ENCODE data around the gene DDX39A.
"Not testable (repeated sequence)": the region's sequence is repeated elsewhere in the genome, so short reads cannot be mapped to it uniquely, and the experiment has no call there.

Gene DDX39A

DNA sequence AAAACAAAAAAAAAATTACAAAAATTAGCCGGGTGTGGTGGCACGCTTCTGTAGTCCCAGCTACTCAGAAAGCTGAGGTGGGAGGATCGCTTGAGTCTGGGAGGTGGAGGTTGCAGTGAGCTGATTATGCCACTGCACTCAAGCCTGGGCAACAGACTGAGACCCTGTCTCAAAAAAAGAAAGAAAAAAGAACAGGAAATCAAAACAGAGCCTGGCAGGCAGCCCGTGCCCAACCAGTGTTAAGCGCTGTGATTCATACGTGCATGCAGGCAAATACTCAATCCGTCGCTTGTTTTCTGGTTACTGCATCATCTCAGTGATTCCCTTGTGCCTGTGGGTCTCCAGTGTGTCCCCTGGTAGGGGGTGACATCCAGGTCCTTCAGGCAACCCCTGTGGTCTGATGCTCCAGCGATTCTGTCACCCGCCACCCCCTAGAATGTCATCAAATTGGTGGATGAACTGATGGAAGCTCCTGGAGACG is 18.1 kb downstream of the DDX39A start:
- H3K27ac ChIP-seq: no peak overlapping the region

DNA sequence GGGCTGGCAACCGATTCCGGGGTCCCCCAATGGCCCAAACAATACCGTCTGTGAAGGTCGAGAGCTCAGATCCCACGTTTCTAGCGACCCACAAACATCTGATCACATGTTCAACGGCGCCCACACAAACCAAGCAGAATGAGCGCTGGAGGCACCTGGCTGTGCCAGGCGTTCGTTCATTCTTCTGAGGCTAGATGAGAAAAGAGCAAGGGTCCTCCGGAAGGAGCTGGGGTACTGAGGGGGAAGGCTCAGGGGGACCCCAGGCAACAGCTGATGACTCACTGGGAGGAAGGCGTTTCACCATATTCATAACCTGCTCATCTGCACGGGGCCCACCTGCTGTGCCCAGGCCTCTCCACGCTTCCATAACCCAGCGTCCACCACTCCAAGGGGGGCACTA is 22.0 kb downstream of the DDX39A start:
- not testable (repeated sequence) for H3K9ac ChIP-seq; H3K27me3 ChIP-seq (ENCODE audit: insufficient read depth, low read depth); H3K27ac ChIP-seq; H3K4me1 ChIP-seq (ENCODE audit: low read depth, poor library complexity, severe bottlenecking); H3K4me3 ChIP-seq (IDR thresholded peaks at IDR 0.05; ENCODE audit: insufficient read depth, low read depth, low read length); H4K20me1 ChIP-seq (ENCODE audit: insufficient read depth); H3K79me2 ChIP-seq (ENCODE audit: insufficient read depth, low read depth); H3K4me2 ChIP-seq; H2AFZ ChIP-seq (ENCODE audit: low read depth); H3K36me3 ChIP-seq (ENCODE audit: insufficient read depth)

More for the DNA sequence above, 18.1 kb downstream of the DDX39A start:
- Histone ChIP-seq H3K9ac (no peak overlapping the region), H3K79me2 (ENCODE audit: insufficient read depth, low read depth) (no peaks in the 10 kb centered on the region), H3K4me1 (ENCODE audit: low read depth, poor library complexity, severe bottlenecking) (no peaks in the 10 kb centered on the region), H3K27me3 (ENCODE audit: insufficient read depth, low read depth) (no peaks in the 10 kb centered on the region), H3K4me3 (IDR thresholded peaks at IDR 0.05; ENCODE audit: insufficient read depth, low read depth, low read length) (no peak overlapping the region), H3K4me2 (no peak overlapping the region), H3K36me3 (ENCODE audit: insufficient read depth) (no peaks in the 10 kb centered on the region), H2AFZ (ENCODE audit: low read depth) (no peak overlapping the region), H4K20me1 (ENCODE audit: insufficient read depth) (no peaks in the 10 kb centered on the region)
- TF ChIP-seq, protein P1, sequence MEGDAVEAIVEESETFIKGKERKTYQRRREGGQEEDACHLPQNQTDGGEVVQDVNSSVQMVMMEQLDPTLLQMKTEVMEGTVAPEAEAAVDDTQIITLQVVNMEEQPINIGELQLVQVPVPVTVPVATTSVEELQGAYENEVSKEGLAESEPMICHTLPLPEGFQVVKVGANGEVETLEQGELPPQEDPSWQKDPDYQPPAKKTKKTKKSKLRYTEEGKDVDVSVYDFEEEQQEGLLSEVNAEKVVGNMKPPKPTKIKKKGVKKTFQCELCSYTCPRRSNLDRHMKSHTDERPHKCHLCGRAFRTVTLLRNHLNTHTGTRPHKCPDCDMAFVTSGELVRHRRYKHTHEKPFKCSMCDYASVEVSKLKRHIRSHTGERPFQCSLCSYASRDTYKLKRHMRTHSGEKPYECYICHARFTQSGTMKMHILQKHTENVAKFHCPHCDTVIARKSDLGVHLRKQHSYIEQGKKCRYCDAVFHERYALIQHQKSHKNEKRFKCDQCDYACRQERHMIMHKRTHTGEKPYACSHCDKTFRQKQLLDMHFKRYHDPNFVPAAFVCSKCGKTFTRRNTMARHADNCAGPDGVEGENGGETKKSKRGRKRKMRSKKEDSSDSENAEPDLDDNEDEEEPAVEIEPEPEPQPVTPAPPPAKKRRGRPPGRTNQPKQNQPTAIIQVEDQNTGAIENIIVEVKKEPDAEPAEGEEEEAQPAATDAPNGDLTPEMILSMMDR (conservative IDR thresholded peaks at IDR 0.05; ENCODE audit: low read depth, low read length): no peak

DNA sequence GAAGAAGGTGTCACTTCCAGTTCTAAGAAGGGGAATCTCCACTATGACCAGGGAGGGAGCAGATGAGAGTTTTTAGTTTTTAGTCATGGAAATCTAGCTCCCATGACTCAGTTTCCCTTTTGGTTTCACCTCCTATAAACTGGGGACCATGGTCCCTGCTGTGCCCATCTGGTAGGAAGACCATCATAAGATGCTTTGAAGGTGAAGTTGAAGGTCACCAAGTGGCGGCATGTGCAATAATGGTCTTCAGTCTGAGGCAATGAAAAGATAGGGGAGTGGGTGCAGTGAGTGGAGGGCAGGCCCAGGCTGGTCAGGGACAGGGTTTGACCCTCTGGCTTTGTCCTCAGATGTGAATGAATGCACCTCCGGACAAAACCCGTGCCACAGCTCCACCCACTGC is 22.4 kb downstream of the DDX39A start:
- H3K36me3 ChIP-seq (ENCODE audit: insufficient read depth); H4K20me1 ChIP-seq (ENCODE audit: insufficient read depth); H3K4me1 ChIP-seq (ENCODE audit: low read depth, poor library complexity, severe bottlenecking); H3K4me3 ChIP-seq (IDR thresholded peaks at IDR 0.05; ENCODE audit: insufficient read depth, low read depth, low read length); H3K4me2 ChIP-seq; H3K9ac ChIP-seq; H3K27me3 ChIP-seq (ENCODE audit: insufficient read depth, low read depth); H2AFZ ChIP-seq (ENCODE audit: low read depth); H3K79me2 ChIP-seq (ENCODE audit: insufficient read depth, low read depth); H3K27ac ChIP-seq: not testable (repeated sequence)

DNA sequence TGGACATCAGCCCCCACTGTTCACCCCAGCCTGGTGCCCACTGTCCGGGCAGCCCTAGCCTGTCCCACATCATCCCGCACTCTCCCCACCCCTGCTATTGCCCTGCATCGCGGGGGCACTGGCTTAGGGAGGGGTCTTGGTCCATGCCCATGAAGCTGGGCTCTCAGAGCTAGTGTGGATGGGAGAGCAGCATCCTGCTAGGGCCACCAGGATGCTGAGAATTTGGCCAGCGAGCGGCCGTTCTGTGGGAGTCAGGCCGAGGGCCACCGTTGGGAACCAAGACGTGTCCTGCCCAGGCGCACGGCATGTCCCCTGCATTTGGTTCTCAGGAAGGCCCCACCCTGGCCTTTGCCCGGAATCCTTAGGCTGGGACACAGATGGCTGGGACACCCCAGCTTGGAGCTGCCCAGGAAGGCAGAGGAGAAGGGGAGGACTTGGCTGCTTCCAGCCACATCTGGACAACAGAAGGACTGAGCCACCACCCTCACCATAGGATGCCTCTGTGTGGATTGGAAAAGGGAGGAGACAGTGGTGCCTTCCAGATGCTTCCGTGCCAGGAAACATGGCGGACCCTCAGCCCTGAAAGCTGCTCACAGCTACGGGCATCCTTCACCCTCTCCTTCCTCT is 23.3 kb downstream of the DDX39A start:
- H3K4me1 ChIP-seq (ENCODE audit: low read depth, poor library complexity, severe bottlenecking): no peaks in the 10 kb centered on the region
- H3K4me2 ChIP-seq: no peak overlapping the region
- H3K4me3 ChIP-seq (IDR thresholded peaks at IDR 0.05; ENCODE audit: insufficient read depth, low read depth, low read length): no peak overlapping the region
- H3K9ac ChIP-seq: no peak overlapping the region
- H3K27me3 ChIP-seq (ENCODE audit: insufficient read depth, low read depth): no peaks in the 10 kb centered on the region
- H3K27ac ChIP-seq: no peak overlapping the region
- no peaks in the 10 kb centered on the region for H4K20me1 ChIP-seq (ENCODE audit: insufficient read depth)
- no peak overlapping the region for H2AFZ ChIP-seq (ENCODE audit: low read depth)
- TF ChIP-seq, protein P1 (conservative IDR thresholded peaks at IDR 0.05; ENCODE audit: low read depth, low read length): no peak
- no peaks in the 10 kb centered on the region for H3K79me2 ChIP-seq (ENCODE audit: insufficient read depth, low read depth)
- no peaks in the 10 kb centered on the region for H3K36me3 ChIP-seq (ENCODE audit: insufficient read depth)

DNA sequence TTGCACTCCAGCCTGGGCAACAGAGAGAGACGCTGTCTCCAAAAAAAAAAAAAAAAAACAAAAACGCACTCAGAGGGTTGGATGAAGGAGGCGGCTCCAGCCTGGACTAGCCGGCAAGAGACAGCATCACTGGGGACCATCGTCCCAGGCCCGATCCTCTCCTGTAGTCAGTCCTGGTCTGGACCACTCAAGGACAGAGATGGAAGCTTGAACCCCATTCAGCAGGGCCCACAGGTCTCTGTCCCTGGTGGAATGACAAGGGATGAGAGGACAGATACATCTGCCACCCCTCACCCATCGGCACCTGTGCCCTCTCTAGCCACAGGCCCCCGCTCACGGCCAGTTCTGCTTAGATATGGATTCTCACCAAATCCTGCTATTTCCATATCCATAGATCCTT is 23.9 kb downstream of the DDX39A start:
- H3K4me3 ChIP-seq (IDR thresholded peaks at IDR 0.05; ENCODE audit: insufficient read depth, low read depth, low read length): no peak overlapping the region
- H3K27me3 ChIP-seq (ENCODE audit: insufficient read depth, low read depth): no peaks in the 10 kb centered on the region
- H3K4me1 ChIP-seq (ENCODE audit: low read depth, poor library complexity, severe bottlenecking): no peaks in the 10 kb centered on the region
- TF ChIP-seq, protein P1 (conservative IDR thresholded peaks at IDR 0.05; ENCODE audit: low read depth, low read length): no peak
- no peak overlapping the region for H3K9ac ChIP-seq
- H2AFZ ChIP-seq (ENCODE audit: low read depth): no peak overlapping the region
- H3K36me3 ChIP-seq (ENCODE audit: insufficient read depth): no peaks in the 10 kb centered on the region
- no peaks in the 10 kb centered on the region for H3K79me2 ChIP-seq (ENCODE audit: insufficient read depth, low read depth)
- no peak overlapping the region for H3K4me2 ChIP-seq
- H3K27ac ChIP-seq: no peak overlapping the region
- no peaks in the 10 kb centered on the region for H4K20me1 ChIP-seq (ENCODE audit: insufficient read depth)
